Neural crest cell (in vitro differentiated cells): ENCODE measurements around the gene MYL2. TPM values are rescaled to one million over a fixed set of nuclear protein-coding genes. Genes with fewer than 3 reads are reported as not detected.

ENCODE experiments used
- DNase-seq: peaks from one replicate; pipeline ENCODE4 v3.0.0; 2021; ENCODE audit warnings: low read depth, mixed read lengths, low spot score
- H3K27ac Mint-ChIP-seq: one replicate; pipeline ENCODE4 v1.8.0; 2021; ENCODE audit warnings: mild to moderate bottlenecking, mixed read lengths; ENCODE audit not compliant: unreplicated experiment
- H3K27me3 Mint-ChIP-seq: 2 replicates; pipeline ENCODE4 v1.8.0; 2021; ENCODE audit warnings: low read depth, mild to moderate bottlenecking, mixed read lengths
- H3K36me3 Mint-ChIP-seq: 2 replicates; pipeline ENCODE4 v1.8.0; 2021; ENCODE audit warnings: low read depth, mild to moderate bottlenecking, mixed read lengths
- H3K4me1 Mint-ChIP-seq: 2 replicates; pipeline ENCODE4 v1.8.0; 2021; ENCODE audit warnings: mixed read lengths
- H3K4me3 Mint-ChIP-seq: one replicate; pipeline ENCODE4 v1.8.0; 2021; ENCODE audit warnings: mild to moderate bottlenecking, mixed read lengths
- H3K9me3 Mint-ChIP-seq: 2 replicates; pipeline ENCODE4 v1.8.0; 2021; ENCODE audit warnings: mixed read lengths
- CTCF ChIP-seq: fragments of 200-600 bp; sonication (generic); conservative IDR thresholded peaks from 2 replicates; pipeline ENCODE4 v1.5.0; 2021; ENCODE audit warnings: antibody characterized with exemption, mild to moderate bottlenecking
- total RNA-seq: library from RNA; stranded (reverse); gene quantifications from 2 replicates; pipeline ENCODE4 v1.2.1, GENCODE V29; 2021

Gene MYL2
- total RNA-seq, 1 donor from 2014 or later = not detected

- H3K27me3 Mint-ChIP-seq = no peaks in the 10 kb centered on the region
- H3K4me1 Mint-ChIP-seq = peaks cover 17% of the 10 kb centered on the region
- no peak for TF ChIP-seq CTCF
- no peak overlapping the region for H3K4me3 Mint-ChIP-seq
- no peaks in the 10 kb centered on the region for H3K36me3 Mint-ChIP-seq
- no peaks in the 10 kb centered on the region for H3K9me3 Mint-ChIP-seq
- peak overlapping the region; percentile 62 for H3K27ac Mint-ChIP-seq
- no peak for DNase-seq
Observed at GRCh38 chr12:110863161-110863560, 57.2 kb downstream of the MYL2 start.

- Mint-ChIP-seq H3K27me3 (no peaks in the 10 kb centered on the region), H3K4me1 (peaks cover 17% of the 10 kb centered on the region), H3K9me3 (no peaks in the 10 kb centered on the region), H3K4me3 (no peak overlapping the region), H3K27ac (peak overlapping the region; percentile 14), H3K36me3 (no peaks in the 10 kb centered on the region)
- TF ChIP-seq CTCF = no peak
- peak; percentile 5 for DNase-seq
Observed at GRCh38 chr12:110862329-110862728, 58.0 kb downstream of the MYL2 start.

- no peak for DNase-seq
Observed at GRCh38 chr12:110861729-110862128, 58.6 kb downstream of the MYL2 start.

More at GRCh38 chr12:110861729-110862128, 58.6 kb downstream of the MYL2 start:
- no peak for TF ChIP-seq CTCF
- no peaks in the 10 kb centered on the region for H3K36me3 Mint-ChIP-seq
- H3K4me1 Mint-ChIP-seq = peaks cover 17% of the 10 kb centered on the region
- peak overlapping the region; percentile 14 for H3K27ac Mint-ChIP-seq
- no peak overlapping the region for H3K4me3 Mint-ChIP-seq
- no peaks in the 10 kb centered on the region for H3K9me3 Mint-ChIP-seq
- no peaks in the 10 kb centered on the region for H3K27me3 Mint-ChIP-seq

Other genes starting within 250 kb of the MYL2 start
- 3.8 and 4.9 TPM in 2 replicates for gene HVCN1, start 231.5 kb downstream of the MYL2 start, total RNA-seq
- gene PPP1CC, start 177.7 kb downstream of the MYL2 start, total RNA-seq = 288 and 293 TPM in 2 replicates
- gene CCDC63, start 73.6 kb downstream of the MYL2 start, total RNA-seq = not detected in 2 replicates
- gene CUX2, start 113.6 kb upstream of the MYL2 start, total RNA-seq = 5.4 and 5.8 TPM in 2 replicates